Right atrium auricular region (tissue), 2 donors: ENCODE measurements around the gene FZR1. TPM values are rescaled to one million over a fixed set of nuclear protein-coding genes. Genes with fewer than 3 reads are reported as not detected.

ENCODE experiments used
- DNase-seq: peaks from one replicate; pipeline ENCODE4 v3.0.0-alpha.2; 2019; ENCODE audit warnings: low spot score
- H3K27ac ChIP-seq, 2 donors: fragments of 200-600 bp; sonication (generic); 1 replicate in 1 of 2; 2 replicates in 1 of 2; pipeline ENCODE4 v1.5.1; 2016 to 2019
- H3K27me3 ChIP-seq, 2 donors: fragments of 200-600 bp; sonication (generic); one replicate each; pipeline versions ENCODE4 v1.5.1 to v1.6.0; 2017 to 2019
- H3K36me3 ChIP-seq: fragments of 200-600 bp; sonication (generic); one replicate; pipeline ENCODE4 v1.5.1; 2016
- H3K4me1 ChIP-seq, 2 donors: fragments of 200-600 bp; sonication (generic); one replicate each; pipeline versions ENCODE4 v1.5.1 to v1.6.0; 2017 to 2019
- H3K4me3 ChIP-seq, 2 donors: fragments of 200-600 bp; sonication (generic); 1 replicate in 1 of 2; 2 replicates in 1 of 2; pipeline ENCODE4 v1.5.1; 2017 to 2019; ENCODE audit warnings: mild to moderate bottlenecking in 1 of 2, moderate library complexity in 1 of 2
- H3K9me3 ChIP-seq, 2 donors: fragments of 200-600 bp; sonication (generic); one replicate each; pipeline ENCODE4 v1.5.1; 2019
- CTCF ChIP-seq, 2 donors: fragments of 200-600 bp; sonication (generic); IDR thresholded peaks; one replicate each; pipeline ENCODE4 v1.5.1; 2019; ENCODE audit warnings: antibody characterized with exemption in 2 of 2
- total RNA-seq, 2 donors: library from RNA; depleted of rRNA; stranded (reverse); fragments of >200 nt; gene quantifications; one replicate each; pipeline ENCODE4 v1.1.0, GENCODE V29; 2016

The FZR1 gene
- total RNA-seq, 2 donors from 2014 or later: 20.6 to 21.7 TPM

GRCh38 chr19:3508771-3509535 lies 2.8 kb downstream of the FZR1 start:
- H3K27ac ChIP-seq: no peak overlapping the region
- H3K4me1 ChIP-seq: peaks cover 0 to 59% of the 10 kb centered on the region in 2 donors
- H3K9me3 ChIP-seq: no peaks in the 10 kb centered on the region
- H3K36me3 ChIP-seq: no peaks in the 10 kb centered on the region
- no peaks in the 10 kb centered on the region for H3K27me3 ChIP-seq
- no peak for TF ChIP-seq CTCF (IDR thresholded peaks at IDR 0.05)
- no peak overlapping the region for H3K4me3 ChIP-seq
- no peak for DNase-seq

GRCh38 chr19:3509566-3509989 lies 3.5 kb downstream of the FZR1 start:
- H3K27ac ChIP-seq: no peak overlapping the region
- no peaks in the 10 kb centered on the region for H3K9me3 ChIP-seq
- H3K4me1 ChIP-seq: peaks cover 0 to 59% of the 10 kb centered on the region in 2 donors
- TF ChIP-seq CTCF (IDR thresholded peaks at IDR 0.05): no peak
- no peak overlapping the region for H3K4me3 ChIP-seq
- no peaks in the 10 kb centered on the region for H3K36me3 ChIP-seq
- no peak for DNase-seq
- no peaks in the 10 kb centered on the region for H3K27me3 ChIP-seq

GRCh38 chr19:3510727-3511126 lies 4.6 kb downstream of the FZR1 start:
- H3K27me3 ChIP-seq: no peaks in the 10 kb centered on the region
- TF ChIP-seq CTCF (IDR thresholded peaks at IDR 0.05): no peak
- H3K4me1 ChIP-seq: peaks cover 0 to 53% of the 10 kb centered on the region in 2 donors
- DNase-seq: no peak
- no peak overlapping the region for H3K4me3 ChIP-seq
- no peaks in the 10 kb centered on the region for H3K36me3 ChIP-seq
- H3K27ac ChIP-seq: no peak overlapping the region
- no peaks in the 10 kb centered on the region for H3K9me3 ChIP-seq

DNA sequence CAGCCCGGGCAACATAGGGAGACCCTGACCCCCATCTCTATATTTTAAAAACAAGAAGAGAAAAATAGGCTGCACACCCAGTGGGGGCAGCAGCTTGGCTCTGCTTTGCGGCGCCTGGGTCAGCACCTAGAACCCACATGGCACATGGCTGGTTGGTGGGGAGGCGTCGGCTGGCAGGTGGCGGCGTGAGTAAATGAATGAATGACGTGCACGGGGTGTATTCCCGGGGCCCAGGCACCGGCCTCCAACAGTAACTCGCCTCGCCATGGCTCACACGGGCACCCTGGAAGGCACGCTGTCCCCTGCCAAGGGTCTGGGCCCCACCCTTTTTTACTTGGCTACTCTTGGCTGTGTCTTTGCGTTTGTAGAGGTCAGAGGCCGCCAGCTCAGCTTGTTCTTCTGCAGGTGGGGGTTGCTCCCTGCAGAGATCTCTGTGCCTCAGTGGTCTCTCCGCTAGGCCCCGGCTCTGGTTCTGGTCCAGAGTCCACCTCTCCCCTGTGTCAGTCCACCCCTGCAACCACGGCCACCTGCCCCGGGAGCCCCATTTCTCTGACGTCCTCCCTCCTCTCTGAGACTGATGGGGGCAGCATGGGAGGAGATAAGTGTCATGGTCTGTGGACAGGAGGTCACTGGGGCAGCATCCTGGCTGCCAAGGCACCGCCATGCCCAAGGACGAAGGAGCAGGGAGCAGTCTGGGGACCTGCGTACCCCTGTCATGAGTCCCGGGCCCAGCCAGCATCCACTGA lies 5.6 kb downstream of the FZR1 start:
- Histone ChIP-seq H3K4me3 (no peak overlapping the region), H3K9me3 (no peaks in the 10 kb centered on the region), H3K36me3 (no peaks in the 10 kb centered on the region), H3K27ac (no peak overlapping the region), H3K27me3 (no peaks in the 10 kb centered on the region), H3K4me1 (peaks cover 0 to 61% of the 10 kb centered on the region in 2 donors)
- TF ChIP-seq CTCF (IDR thresholded peaks at IDR 0.05): no peak
- no peak for DNase-seq

DNA sequence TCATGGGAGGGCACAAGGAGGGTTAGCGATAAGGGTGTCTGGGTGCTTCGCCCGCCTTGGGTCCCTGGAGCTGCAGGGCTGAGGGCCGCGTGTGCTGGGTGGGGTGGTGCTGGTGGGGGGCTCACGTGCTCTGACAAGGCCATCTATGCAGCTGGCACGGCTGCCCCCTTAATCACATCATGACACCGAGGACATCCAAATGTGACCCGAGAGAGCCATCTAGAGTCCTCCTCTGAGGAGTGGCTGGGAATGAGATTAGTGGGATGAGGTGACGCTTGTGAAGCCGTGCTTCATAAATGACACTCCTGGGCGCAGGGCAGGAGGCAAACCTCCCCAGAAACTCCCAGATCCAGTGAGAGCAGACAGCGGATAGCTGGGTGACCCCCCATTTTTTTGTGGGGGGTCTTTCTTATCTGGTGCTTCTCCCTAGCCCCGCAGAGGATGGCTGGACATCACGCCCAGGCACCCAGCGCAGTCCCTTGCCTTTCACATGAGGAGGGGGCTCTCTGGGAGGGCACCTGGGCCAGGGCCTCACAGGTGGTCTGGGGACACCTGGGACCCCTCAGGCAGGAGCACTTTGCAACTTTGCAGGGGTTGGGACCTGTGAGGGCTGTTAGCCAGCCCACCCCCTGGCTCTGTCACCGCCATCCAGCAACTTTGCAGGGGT lies 6.6 kb downstream of the FZR1 start:
- DNase-seq: no peak
- no peaks in the 10 kb centered on the region for H3K9me3 ChIP-seq
- H3K4me1 ChIP-seq: peaks cover 0 to 55% of the 10 kb centered on the region in 2 donors
- no peak overlapping the region for H3K4me3 ChIP-seq
- H3K27me3 ChIP-seq: no peaks in the 10 kb centered on the region
- TF ChIP-seq CTCF (IDR thresholded peaks at IDR 0.05): no peak
- no peaks in the 10 kb centered on the region for H3K36me3 ChIP-seq
- H3K27ac ChIP-seq: no peak overlapping the region
